Renal cortical epithelial cell (primary cell): ENCODE results near the gene S100A10. TPM values are rescaled to one million over a fixed set of nuclear protein-coding genes. Genes with fewer than 3 reads are reported as not detected.

ENCODE experiments used
- DNase-seq: peaks from one replicate; pipeline ENCODE4 v3.0.0-alpha.2; 2011; ENCODE audit warnings: low read depth
- total RNA-seq: library from RNA; depleted of rRNA; stranded (reverse); fragments of >200 nt; gene quantifications from 2 replicates; pipeline ENCODE4 v1.2.3, GENCODE V29; 2014

The S100A10 gene
- total RNA-seq, 1 donor from 2014 or later, result 221 TPM

GRCh38 chr1:151964510-151964909, 29.1 kb downstream of the S100A10 start:
- DNase-seq, result no peak

GRCh38 chr1:151963288-151963687, 30.4 kb downstream of the S100A10 start:
- peak; percentile 72 for DNase-seq

- no peak for DNase-seq
Measured at GRCh38 chr1:151961833-151962232, 31.8 kb downstream of the S100A10 start.

DNA sequence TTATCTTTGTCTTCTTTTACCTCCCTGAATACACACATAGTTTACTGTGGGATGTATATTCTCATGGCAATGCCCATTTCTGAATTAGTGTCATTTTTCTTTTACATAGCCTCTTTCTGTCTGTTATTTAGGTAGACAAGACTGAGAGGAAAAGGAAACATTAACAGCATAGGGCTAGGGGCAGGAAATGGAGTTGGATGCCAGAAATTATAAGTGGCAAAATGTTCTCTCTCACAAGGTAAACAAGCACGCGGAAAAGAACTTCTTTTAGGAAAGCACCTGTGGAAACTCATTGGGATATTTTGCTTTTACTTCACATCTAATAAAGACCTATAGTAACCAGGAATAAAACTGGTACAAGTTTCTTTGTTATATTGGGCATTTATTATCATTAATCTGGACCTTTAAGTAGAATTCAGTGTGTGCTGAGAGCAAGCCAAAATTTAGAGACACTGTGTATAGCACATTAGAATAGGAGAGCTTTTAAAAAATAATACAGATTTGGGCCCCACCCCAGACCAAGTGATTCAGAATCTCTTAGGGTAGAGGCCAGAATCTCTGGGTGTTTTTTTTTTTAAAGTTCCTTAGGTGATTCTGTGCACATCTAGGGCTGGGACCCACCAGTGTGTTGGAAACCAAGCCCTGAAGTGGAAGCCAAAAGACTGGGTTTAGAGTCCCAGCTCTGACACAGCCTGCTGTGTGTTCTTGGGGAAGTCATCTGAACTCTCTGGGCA, 32.7 kb downstream of the S100A10 start:
- DNase-seq, result no peak

- DNase-seq, result no peak
Measured at GRCh38 chr1:151958959-151959358, 34.7 kb downstream of the S100A10 start.

GRCh38 chr1:151956957-151957497, 36.6 kb downstream of the S100A10 start:
- no peak for DNase-seq

DNA sequence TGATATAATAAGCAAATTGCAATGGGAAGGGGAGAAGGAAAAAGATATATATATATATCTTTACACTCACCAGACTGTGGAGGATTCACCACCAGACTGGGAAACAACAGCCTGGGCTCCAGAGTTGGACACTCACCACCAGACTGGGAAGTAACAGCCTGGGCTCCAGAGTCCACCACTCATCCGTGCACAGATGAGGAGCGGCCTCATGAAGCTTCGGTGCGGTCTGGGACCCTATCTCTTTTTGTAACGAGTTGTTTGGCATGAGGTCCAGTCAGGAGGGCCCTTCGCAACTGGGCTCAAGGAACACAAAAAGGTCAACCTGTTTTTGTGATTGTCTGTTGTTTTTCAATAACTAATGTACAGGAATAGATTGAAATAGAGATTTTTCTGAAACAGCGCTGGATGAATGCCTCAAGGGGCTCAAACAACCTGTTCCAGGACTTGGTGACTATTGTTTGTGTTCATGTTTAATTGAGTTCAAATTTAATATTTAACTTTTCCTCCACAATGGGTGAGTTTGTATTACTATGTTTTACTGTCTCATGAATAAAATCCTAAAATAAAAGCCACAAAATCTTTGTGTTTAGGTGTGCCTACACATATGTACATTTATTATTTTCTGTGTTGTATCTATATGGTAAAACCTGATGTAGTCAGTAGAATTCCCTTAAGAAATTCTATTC, 40.1 kb downstream of the S100A10 start:
- peak; percentile 73 for DNase-seq

DNA sequence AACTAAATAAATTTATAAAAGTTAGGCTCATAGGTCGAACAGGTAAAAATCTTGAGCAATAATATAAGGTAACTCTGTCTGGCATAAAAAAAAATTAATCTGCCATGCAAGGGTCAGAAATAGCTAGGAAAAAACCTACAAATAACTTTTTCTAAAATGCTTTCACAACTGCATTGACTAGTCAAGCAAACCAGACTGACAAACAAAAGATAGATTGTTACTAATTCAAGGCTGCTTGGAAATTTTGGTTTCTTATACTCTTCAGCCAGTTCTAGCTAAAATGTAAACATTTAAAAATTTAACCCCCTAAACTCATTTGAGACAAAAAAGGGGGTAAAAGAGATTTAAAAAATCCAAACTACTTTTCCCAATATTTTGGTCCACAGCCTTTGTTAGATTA, 40.8 kb downstream of the S100A10 start:
- DNase-seq, result no peak

GRCh38 chr1:151949371-151950193, 44.1 kb downstream of the S100A10 start:
- no peak for DNase-seq

GRCh38 chr1:151948506-151948905, 45.2 kb downstream of the S100A10 start:
- no peak for DNase-seq

DNA sequence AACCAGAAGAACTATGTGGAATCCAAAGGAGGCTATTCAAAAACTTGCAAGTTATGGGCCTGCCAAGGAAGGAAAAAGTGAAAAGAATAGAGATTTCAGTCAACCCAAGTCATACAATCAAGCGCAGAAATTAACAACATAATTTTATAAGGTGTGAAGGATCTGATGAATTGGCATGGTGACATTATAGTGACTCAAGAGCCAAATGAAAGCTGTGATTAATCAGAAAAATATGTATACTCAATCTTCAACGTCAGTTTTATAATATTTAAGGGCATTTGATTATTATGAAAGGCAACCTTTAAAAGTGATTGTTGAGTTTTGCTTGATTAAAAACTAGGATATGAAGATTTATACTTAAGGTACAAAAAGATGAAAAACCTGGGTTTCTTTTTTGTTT, 46.5 kb downstream of the S100A10 start:
- DNase-seq, result no peak

DNA sequence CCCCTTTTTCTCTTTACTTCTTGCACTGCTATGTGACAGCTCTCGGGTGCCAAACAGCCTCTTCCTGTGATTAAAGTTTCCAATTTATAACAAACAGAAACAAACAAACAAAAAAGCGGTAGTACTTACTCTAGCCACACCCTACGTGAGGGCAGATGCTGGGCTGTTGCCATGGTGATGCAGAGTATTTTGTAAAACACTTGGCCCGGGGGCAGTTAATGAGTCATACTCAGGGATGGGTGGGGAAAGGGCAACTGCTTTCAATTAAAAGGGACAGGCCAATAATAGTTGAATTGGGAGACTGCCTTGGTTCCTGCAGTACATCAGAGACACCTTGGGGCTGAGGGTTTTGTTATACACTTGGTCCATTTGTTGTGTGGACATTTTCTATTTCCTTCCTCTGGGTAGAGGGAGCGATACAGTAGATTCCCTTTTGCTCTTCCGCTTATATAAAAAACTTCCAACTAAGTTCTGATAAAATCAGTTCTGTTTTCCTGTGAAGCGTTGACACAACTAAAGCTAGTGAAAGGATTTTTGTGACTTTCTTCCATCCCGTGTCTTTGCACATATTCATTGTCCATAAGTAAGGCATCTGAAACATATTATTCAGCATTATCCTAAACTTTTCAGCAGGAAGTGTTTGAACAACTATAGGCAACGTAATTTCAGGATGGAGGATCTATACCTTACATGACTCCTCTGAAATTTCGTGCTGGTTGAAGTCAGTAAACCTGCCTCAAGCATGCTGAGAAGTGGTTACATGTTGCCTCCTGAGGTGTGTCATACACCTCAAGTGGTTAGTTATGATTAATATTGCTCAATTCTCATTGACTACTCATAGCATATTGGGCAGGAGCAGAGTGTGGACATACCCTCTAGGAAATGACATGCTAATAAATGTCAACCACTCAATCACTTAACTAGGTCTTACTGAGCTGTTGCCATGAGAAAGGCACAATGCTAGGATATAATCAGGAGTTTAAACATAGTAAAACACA, 47.6 kb downstream of the S100A10 start:
- DNase-seq, result peak; percentile 99

DNA sequence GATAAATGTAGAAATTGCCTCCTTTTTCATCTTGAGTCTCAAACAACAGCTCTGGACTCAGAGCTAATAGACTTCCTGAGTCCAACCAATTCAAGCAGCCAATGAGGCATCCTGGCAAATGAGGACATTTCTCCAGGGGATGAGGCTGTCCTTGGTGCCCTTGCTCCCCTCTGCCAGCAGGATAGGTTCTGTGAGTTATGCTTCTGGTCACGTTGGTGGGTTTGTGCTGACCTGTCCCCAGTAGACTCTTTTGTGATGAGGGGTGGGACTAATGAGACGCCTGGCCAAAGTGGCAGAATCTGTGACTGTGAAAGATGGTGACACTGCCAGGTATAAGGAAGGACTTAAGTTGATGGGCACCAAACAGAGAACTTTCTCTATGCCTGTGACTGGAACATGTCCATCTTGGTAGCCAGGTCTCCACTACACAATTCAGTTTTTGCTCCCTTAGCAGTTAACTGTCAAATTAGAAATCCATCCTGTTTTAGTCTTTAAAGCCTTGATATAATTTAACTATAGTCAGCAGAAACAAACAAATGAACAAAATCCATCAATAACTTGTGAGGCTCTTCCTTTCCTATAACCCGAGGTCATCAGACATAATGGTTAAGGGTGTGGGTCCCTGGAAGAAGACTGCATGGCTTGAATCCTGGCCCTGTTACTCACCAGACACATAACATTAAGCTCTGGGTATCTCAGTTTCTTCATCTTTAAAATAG, 48.6 kb downstream of the S100A10 start:
- DNase-seq, result no peak

DNA sequence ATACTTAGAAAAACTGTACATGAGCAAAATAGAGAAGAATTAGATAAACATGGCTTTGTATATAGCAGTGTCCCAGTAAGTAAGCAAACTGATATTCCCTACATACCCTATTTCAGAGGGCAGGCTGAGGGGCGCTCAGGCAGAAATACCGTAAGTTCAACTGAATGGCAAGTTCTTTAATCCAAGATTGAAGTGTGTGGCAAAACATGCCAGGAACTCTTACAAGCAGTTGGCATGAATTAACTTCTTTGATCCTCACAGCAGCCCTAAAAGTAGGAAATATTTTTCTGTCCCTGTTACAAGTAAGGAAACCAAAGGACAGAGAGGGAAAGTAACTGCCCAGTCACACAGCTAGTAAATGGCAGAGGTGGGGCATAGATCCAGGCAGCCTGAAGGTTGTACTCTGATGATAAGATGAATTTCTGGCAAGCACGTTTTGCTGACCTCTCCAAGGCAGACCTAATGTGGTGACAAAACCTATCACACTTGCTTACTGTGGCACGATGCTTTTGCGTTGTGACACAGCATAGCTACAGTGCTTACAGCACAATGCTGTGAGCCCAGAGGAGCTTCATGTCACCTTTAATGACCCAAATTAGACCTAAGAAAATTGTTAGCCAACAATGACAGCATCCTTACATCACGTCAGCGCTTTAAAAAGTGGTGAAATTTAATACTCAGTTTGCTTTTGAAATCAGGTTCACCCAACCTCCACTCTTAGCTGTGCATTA, 49.4 kb downstream of the S100A10 start:
- DNase-seq, result no peak

GRCh38 chr1:151943591-151943990, 50.1 kb downstream of the S100A10 start:
- peak; percentile 58 for DNase-seq

- DNase-seq, result peak; percentile 85
Measured at GRCh38 chr1:151942882-151943281, 50.8 kb downstream of the S100A10 start.

- DNase-seq, result no peak
Measured at GRCh38 chr1:151940541-151940940, 53.1 kb downstream of the S100A10 start.

DNA sequence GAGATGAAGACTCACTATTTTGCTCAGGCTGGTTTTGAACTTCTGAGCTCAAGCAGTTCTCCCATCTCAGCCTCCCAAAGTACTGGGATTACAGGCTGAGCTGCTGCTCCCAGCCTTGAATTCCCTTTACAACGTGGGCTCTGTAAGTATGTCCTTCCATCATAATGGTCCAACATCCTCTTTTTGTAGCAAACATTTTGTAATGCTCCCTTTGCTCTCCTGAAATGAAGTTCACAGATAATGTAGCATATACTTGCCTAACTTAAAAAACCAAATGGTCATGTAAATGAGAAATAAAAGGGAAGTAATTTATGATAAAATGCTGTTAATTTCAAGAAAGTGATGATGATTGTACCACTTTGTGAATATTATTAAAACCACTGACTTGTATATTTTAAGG, 53.9 kb downstream of the S100A10 start:
- no peak for DNase-seq

- DNase-seq, result no peak
Measured at GRCh38 chr1:151939141-151939540, 54.5 kb downstream of the S100A10 start.

DNA sequence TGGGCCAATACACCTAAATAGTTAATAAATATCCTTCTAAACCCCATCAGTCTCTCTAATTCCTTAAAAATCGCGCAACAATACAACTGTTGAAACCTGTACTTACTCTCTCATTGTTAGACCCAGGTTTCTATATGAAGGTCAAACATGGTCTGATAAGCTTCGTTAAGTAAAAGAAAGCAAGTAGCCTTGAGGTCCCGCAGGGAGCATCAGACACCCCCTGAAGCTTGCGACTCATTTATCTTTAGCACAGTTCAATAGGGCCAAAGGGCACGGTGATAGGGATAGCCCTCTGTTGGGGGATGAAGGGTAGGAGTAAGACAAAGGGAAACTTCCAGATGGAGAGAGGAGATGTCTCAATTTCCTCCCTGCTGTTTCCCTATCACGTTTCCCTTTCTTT, 57.0 kb downstream of the S100A10 start:
- no peak for DNase-seq
